H9 (cell line): ENCODE results near the gene CFAP45. TPM values are rescaled to one million over a fixed set of nuclear protein-coding genes. Genes with fewer than 3 reads are reported as not detected.

ENCODE experiments used
- DNase-seq: peaks from one replicate; pipeline ENCODE4 v3.0.0-alpha.2; 2017
- H2AFZ ChIP-seq: one replicate; pipeline ENCODE4 v1.6.1; 2013; ENCODE audit warnings: mild to moderate bottlenecking, low read length, control low read depth, moderate library complexity
- H2AK5ac ChIP-seq: 2 replicates; pipeline ENCODE4 v1.6.1; 2013; ENCODE audit warnings: low read length, control low read depth, mixed read lengths; ENCODE audit not compliant: insufficient read length
- H2BK120ac ChIP-seq: one replicate; pipeline ENCODE4 v1.6.1; 2013; ENCODE audit warnings: low read depth, mild to moderate bottlenecking, low read length, control low read depth, inconsistent platforms; ENCODE audit not compliant: poor library complexity, severe bottlenecking
- H2BK12ac ChIP-seq: 2 replicates; pipeline ENCODE4 v1.6.1; 2013; ENCODE audit warnings: low read length, control low read depth, mixed read lengths, low read depth; ENCODE audit not compliant: insufficient read length
- H2BK15ac ChIP-seq: 2 replicates; pipeline ENCODE4 v1.6.1; 2013; ENCODE audit warnings: low read depth, low read length, control low read depth
- H2BK20ac ChIP-seq: one replicate; pipeline ENCODE4 v1.6.1; 2013; ENCODE audit warnings: low read depth, mild to moderate bottlenecking, low read length, control low read depth, inconsistent platforms; ENCODE audit not compliant: poor library complexity, severe bottlenecking
- H2BK5ac ChIP-seq: 2 replicates; pipeline ENCODE4 v1.6.1; 2013; ENCODE audit warnings: low read length, control low read depth, mixed read lengths; ENCODE audit not compliant: insufficient read length
- H3K14ac ChIP-seq: 2 replicates; pipeline ENCODE4 v1.6.1; 2013; ENCODE audit warnings: low read length, control low read depth; ENCODE audit not compliant: insufficient read depth
- H3K18ac ChIP-seq: 2 replicates; pipeline ENCODE4 v1.6.1; 2013; ENCODE audit warnings: low read depth, mild to moderate bottlenecking, mixed read lengths, low read length, control low read depth; ENCODE audit not compliant: insufficient read length
- H3K23ac ChIP-seq: 2 replicates; pipeline ENCODE4 v1.6.1; 2013; ENCODE audit warnings: low read length, control low read depth, mixed read lengths, low read depth; ENCODE audit not compliant: insufficient read length
- H3K23me2 ChIP-seq: 2 replicates; pipeline ENCODE4 v1.6.1; 2013; ENCODE audit warnings: low read depth, mild to moderate bottlenecking, mixed read lengths, low read length, control low read depth; ENCODE audit not compliant: insufficient read length, poor library complexity, severe bottlenecking
- H3K27ac ChIP-seq: 2 replicates; pipeline ENCODE4 v1.5.1; 2013; ENCODE audit warnings: low read length, control low read depth, mixed read lengths, low read depth; ENCODE audit not compliant: insufficient read length
- H3K27me3 ChIP-seq: 2 replicates; pipeline ENCODE4 v1.6.1; 2013; ENCODE audit warnings: low read length, control low read depth, inconsistent platforms; ENCODE audit not compliant: insufficient read depth
- H3K4ac ChIP-seq: 2 replicates; pipeline ENCODE4 v1.6.1; 2013; ENCODE audit warnings: low read depth, mild to moderate bottlenecking, control low read depth, inconsistent platforms, low read length, moderate library complexity
- H3K4me1 ChIP-seq: 2 replicates; pipeline ENCODE4 v1.6.1; 2013; ENCODE audit warnings: low read length, control low read depth, inconsistent platforms; ENCODE audit not compliant: insufficient read depth
- H3K4me2 ChIP-seq: 2 replicates; pipeline ENCODE4 v1.6.1; 2013; ENCODE audit warnings: low read length, control low read depth, mixed read lengths; ENCODE audit not compliant: insufficient read length, insufficient read depth
- H3K56ac ChIP-seq: 2 replicates; pipeline ENCODE4 v1.6.1; 2013; ENCODE audit warnings: low read depth, mild to moderate bottlenecking, mixed read lengths, low read length, control low read depth; ENCODE audit not compliant: insufficient read length
- H3K79me1 ChIP-seq: 2 replicates; pipeline ENCODE4 v1.6.1; 2013; ENCODE audit warnings: low read depth, mild to moderate bottlenecking, moderate library complexity, low read length, control low read depth, inconsistent platforms; ENCODE audit not compliant: insufficient read depth, poor library complexity, severe bottlenecking
- H3K79me2 ChIP-seq: 2 replicates; pipeline ENCODE4 v1.6.1; 2013; ENCODE audit warnings: low read length, control low read depth, inconsistent platforms; ENCODE audit not compliant: insufficient read depth
- H3K9ac ChIP-seq: 2 replicates; pipeline ENCODE4 v1.6.1; 2013; ENCODE audit warnings: low read length, control low read depth, mixed read lengths; ENCODE audit not compliant: insufficient read length; ENCODE audit errors: extremely low read depth
- H3K9me3 ChIP-seq: one replicate; pipeline ENCODE4 v1.6.1; 2013; ENCODE audit warnings: low read depth, low read length, inconsistent platforms; ENCODE audit not compliant: control insufficient read depth
- H3T11ph ChIP-seq: one replicate; pipeline ENCODE4 v1.6.1; 2013; ENCODE audit warnings: mild to moderate bottlenecking, low read length, control low read depth, inconsistent platforms
- H4K20me1 ChIP-seq: one replicate; pipeline ENCODE4 v1.6.1; 2013; ENCODE audit not compliant: control insufficient read depth, insufficient read length, insufficient read depth
- H4K5ac ChIP-seq: 2 replicates; pipeline ENCODE4 v1.6.1; 2013; ENCODE audit warnings: low read depth, mild to moderate bottlenecking, mixed read lengths, low read length, control low read depth; ENCODE audit not compliant: insufficient read length
- H4K8ac ChIP-seq: replicated peaks from 2 replicates; pipeline ENCODE4 v1.6.1; 2013; ENCODE audit warnings: low read length, control low read depth, mixed read lengths, low read depth; ENCODE audit not compliant: insufficient read length
- H4K91ac ChIP-seq: 2 replicates; pipeline ENCODE4 v1.6.1; 2013; ENCODE audit warnings: low read depth, mild to moderate bottlenecking, moderate library complexity, mixed read lengths, low read length, control low read depth; ENCODE audit not compliant: insufficient read length
- H3K27ac Mint-ChIP-seq, 3 experiments: 2 replicates in 2 of 3; 3 replicates in 1 of 3; pipeline ENCODE4 v1.8.0; 2020 to 2021; ENCODE audit warnings: mixed read lengths in 3 of 3, mild to moderate bottlenecking in 1 of 3, moderate library complexity in 1 of 3
- H3K27me3 Mint-ChIP-seq: 2 replicates; pipeline ENCODE4 v1.8.0; 2021; ENCODE audit warnings: low read depth, mild to moderate bottlenecking, moderate library complexity, mixed read lengths
- H3K36me3 Mint-ChIP-seq, 3 experiments: 2 replicates in 2 of 3; 3 replicates in 1 of 3; pipeline ENCODE4 v1.8.0; 2020 to 2021; ENCODE audit warnings: low read depth in 3 of 3, mixed read lengths in 3 of 3; ENCODE audit not compliant: insufficient read depth in 1 of 3
- H3K4me1 Mint-ChIP-seq, 2 experiments: 2 replicates each; pipeline ENCODE4 v1.8.0; 2020; ENCODE audit warnings: mixed read lengths in 2 of 2
- H3K4me3 Mint-ChIP-seq, 2 experiments: 2 replicates in 1 of 2; 3 replicates in 1 of 2; pipeline ENCODE4 v1.8.0; 2020 to 2021; ENCODE audit warnings: mild to moderate bottlenecking in 2 of 2, mixed read lengths in 2 of 2, moderate library complexity in 1 of 2
- H3K9me3 Mint-ChIP-seq, 2 experiments: 2 replicates in 1 of 2; 3 replicates in 1 of 2; pipeline ENCODE4 v1.8.0; 2020; ENCODE audit warnings: mild to moderate bottlenecking in 2 of 2, mixed read lengths in 2 of 2, moderate library complexity in 1 of 2
- CTCF ChIP-seq: fragments of 200-600 bp; sonication (generic); conservative IDR thresholded peaks from 3 replicates; pipeline ENCODE4 v1.8.0; 2021; ENCODE audit warnings: antibody characterized with exemption, mild to moderate bottlenecking
- WGBS: extraction: QIAGEN DNeasy Blood & Tissue Kit; methylation state at CpG from one replicate; pipeline ENCODE4 v1.1.7; 2013; ENCODE audit warnings: missing lambda C conversion rate, low lambda C conversion rate, mixed read lengths; ENCODE audit not compliant: insufficient read length; ENCODE audit errors: extremely low coverage; 5-methylcytosine and 5-hydroxymethylcytosine counted together
- total RNA-seq: library from RNA; stranded (reverse); gene quantifications from 2 replicates; pipeline ENCODE4 v1.2.1, GENCODE V29; 2021

Gene CFAP45
- total RNA-seq, 1 experiment from 2014 or later: 0.85 TPM

GRCh38 chr1:159828581-159829272 lies 71.2 kb downstream of the CFAP45 start:
- H3K23me2 ChIP-seq: no peaks in the 10 kb centered on the region
- TF ChIP-seq CTCF: no peak
- H3T11ph ChIP-seq: no peak overlapping the region
- no peak overlapping the region for H3K9ac ChIP-seq
- Mint-ChIP-seq H3K36me3 (no peaks in the 10 kb centered on the region), H3K27ac (no peak overlapping the region), H3K4me1 (peaks cover 18 to 21% of the 10 kb centered on the region in 2 experiments), H3K27me3 (peaks cover 49% of the 10 kb centered on the region), H3K4me3 (no peak overlapping the region), H3K9me3 (no peaks in the 10 kb centered on the region)
- H2BK15ac ChIP-seq: no peak overlapping the region
- H2BK120ac ChIP-seq: no peak overlapping the region
- no peaks in the 10 kb centered on the region for H3K79me1 ChIP-seq
- no peak overlapping the region for H2BK20ac ChIP-seq
- H2AK5ac ChIP-seq: no peak overlapping the region
- H3K27me3 ChIP-seq: no peaks in the 10 kb centered on the region
- H3K4me1 ChIP-seq: no peaks in the 10 kb centered on the region
- H3K18ac ChIP-seq: no peak overlapping the region
- H3K14ac ChIP-seq: no peak overlapping the region
- H2BK12ac ChIP-seq: no peak overlapping the region
- no peak overlapping the region for H3K27ac ChIP-seq
- no peaks in the 10 kb centered on the region for H4K20me1 ChIP-seq
- no peak overlapping the region for H2BK5ac ChIP-seq
- H3K9me3 ChIP-seq: no peaks in the 10 kb centered on the region
- H3K4ac ChIP-seq: no peak overlapping the region
- H3K4me2 ChIP-seq: no peak overlapping the region
- no peak overlapping the region for H4K8ac ChIP-seq
- H4K5ac ChIP-seq: no peak overlapping the region
- H3K79me2 ChIP-seq: no peaks in the 10 kb centered on the region
- no peak overlapping the region for H2AFZ ChIP-seq
- no peak overlapping the region for H3K56ac ChIP-seq
- no CpG with 5 or more reads among the region's 11 CpGs for WGBS
- H3K23ac ChIP-seq: no peak overlapping the region
- no peak overlapping the region for H4K91ac ChIP-seq
- no peak for DNase-seq
